CD4-positive, CD25-positive, alpha-beta regulatory T cell (primary cell): ENCODE data around the gene RAB1B. TPM values are rescaled to one million over a fixed set of nuclear protein-coding genes. Genes with fewer than 3 reads are reported as not detected.
A peak's percentile ranks its signal among the peaks of the same experiment; 100 is the strongest.

Source experiments
- ATAC-seq, 2 donors: fragments of 150-1000 bp; cut with Tn5 transposase; one replicate each; pipeline ENCODE4 v1.10.0; 2021; ENCODE audit warnings: low read depth in 2 of 2, moderate number of reproducible peaks in 2 of 2, moderate library complexity in 1 of 2
- DNase-seq, 3 donors: peaks; one replicate each; pipeline versions ENCODE4 v3.0.0 to v3.0.0-alpha.2; 2012 to 2022; ENCODE audit warnings: mixed read lengths in 1 of 3
- H3K27ac ChIP-seq: one replicate; pipeline ENCODE4 v1.7.0; 2013; ENCODE audit warnings: mild to moderate bottlenecking, low read length; ENCODE audit not compliant: insufficient read depth, poor library complexity, severe bottlenecking
- H3K27me3 ChIP-seq: one replicate; pipeline ENCODE4 v1.7.0; 2013; ENCODE audit warnings: low read length; ENCODE audit not compliant: control insufficient read depth, insufficient read depth
- H3K36me3 ChIP-seq: one replicate; pipeline ENCODE4 v1.7.0; 2013; ENCODE audit warnings: mild to moderate bottlenecking, low read length, moderate library complexity; ENCODE audit not compliant: control insufficient read depth, insufficient read depth
- H3K4me1 ChIP-seq: 2 replicates; pipeline ENCODE4 v1.7.0; 2013; ENCODE audit warnings: mild to moderate bottlenecking, low read length; ENCODE audit not compliant: insufficient read depth, control insufficient read depth, poor library complexity, severe bottlenecking
- H3K4me3 ChIP-seq: one replicate; pipeline ENCODE4 v1.7.0; 2013; ENCODE audit warnings: low read depth, mild to moderate bottlenecking, low read length, moderate library complexity
- H3K9me3 ChIP-seq, 2 experiments: 1 replicate in 1 of 2; 2 replicates in 1 of 2; pipeline ENCODE4 v1.7.0; 2013; ENCODE audit warnings: low read length in 2 of 2, mild to moderate bottlenecking in 1 of 2, moderate library complexity in 1 of 2; ENCODE audit not compliant: control insufficient read depth in 2 of 2
- H3K27ac Mint-ChIP-seq, 3 donors: one replicate each; pipeline ENCODE4 v1.8.0; 2020 to 2022; ENCODE audit warnings: mild to moderate bottlenecking in 3 of 3, mixed read lengths in 3 of 3, moderate library complexity in 2 of 3
- H3K27me3 Mint-ChIP-seq: one replicate; pipeline ENCODE4 v1.8.0; 2022; ENCODE audit warnings: mild to moderate bottlenecking, mixed read lengths
- H3K36me3 Mint-ChIP-seq: one replicate; pipeline ENCODE4 v1.8.0; 2020; ENCODE audit warnings: mixed read lengths
- H3K4me1 Mint-ChIP-seq, 4 donors: one replicate each; pipeline ENCODE4 v1.8.0; 2020 to 2022; ENCODE audit warnings: mixed read lengths in 4 of 4, mild to moderate bottlenecking in 1 of 4
- H3K4me3 Mint-ChIP-seq, 4 donors: one replicate each; pipeline ENCODE4 v1.8.0; 2020 to 2022; ENCODE audit warnings: mild to moderate bottlenecking in 4 of 4, mixed read lengths in 4 of 4, moderate library complexity in 3 of 4
- H3K9me3 Mint-ChIP-seq, 7 donors: one replicate each; pipeline ENCODE4 v1.8.0; 2020 to 2022; ENCODE audit warnings: mixed read lengths in 7 of 7, mild to moderate bottlenecking in 3 of 7, moderate library complexity in 2 of 7
- polyA plus RNA-seq, 4 donors: library from polyadenylated mRNA; unstranded; fragments of 300-500 nt; fragmentation: Illumina TruSeq; gene quantifications; one replicate each; pipeline ENCODE4 v1.2.3, GENCODE V29; 2021
- total RNA-seq: library from RNA; stranded (reverse); gene quantifications from one replicate; pipeline ENCODE4 v1.2.3, GENCODE V29; 2022

RAB1B gene
- total and polyA plus RNA-seq, 5 donors from 2014 or later = 13.1 to 79.6 (median 17.0) TPM

DNA sequence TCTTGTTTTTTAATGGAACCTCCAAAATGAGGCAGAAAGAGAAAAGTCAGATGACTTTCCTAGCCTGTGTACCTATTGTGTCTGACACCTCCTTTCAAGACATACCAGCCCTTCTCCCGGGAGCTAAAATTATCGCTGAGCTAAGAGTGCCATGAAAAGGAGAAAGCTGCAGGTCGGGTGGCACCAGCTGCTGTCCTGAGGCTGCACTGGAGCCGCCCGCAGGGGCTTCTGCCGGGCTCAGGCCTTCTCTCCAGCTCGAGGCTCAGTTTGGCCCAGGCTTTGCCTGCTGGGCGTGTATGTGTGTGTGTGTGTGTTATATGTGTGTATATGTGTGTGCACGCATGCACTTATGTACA is 27.7 kb upstream of the RAB1B start:
- Histone ChIP-seq H3K36me3 (peaks cover 78% of the 10 kb centered on the region), H3K4me3 (no peak overlapping the region), H3K9me3 (no peaks in the 10 kb centered on the region), H3K27ac (no peak overlapping the region), H3K4me1 (no peaks in the 10 kb centered on the region), H3K27me3 (no peaks in the 10 kb centered on the region)
- H3K4me1 Mint-ChIP-seq = peaks cover 0 to 5% (median 0%) of the 10 kb centered on the region in 4 donors
- peak overlapping the region in 1 of 4 donors; percentile 12 for H3K4me3 Mint-ChIP-seq
- no peaks in the 10 kb centered on the region for H3K27me3 Mint-ChIP-seq
- DNase-seq = no peak
- ATAC-seq = no peak
- peak overlapping the region in 1 of 3 donors; percentile 17 for H3K27ac Mint-ChIP-seq
- H3K9me3 Mint-ChIP-seq = no peaks in the 10 kb centered on the region
- peaks cover 24% of the 10 kb centered on the region for H3K36me3 Mint-ChIP-seq

DNA sequence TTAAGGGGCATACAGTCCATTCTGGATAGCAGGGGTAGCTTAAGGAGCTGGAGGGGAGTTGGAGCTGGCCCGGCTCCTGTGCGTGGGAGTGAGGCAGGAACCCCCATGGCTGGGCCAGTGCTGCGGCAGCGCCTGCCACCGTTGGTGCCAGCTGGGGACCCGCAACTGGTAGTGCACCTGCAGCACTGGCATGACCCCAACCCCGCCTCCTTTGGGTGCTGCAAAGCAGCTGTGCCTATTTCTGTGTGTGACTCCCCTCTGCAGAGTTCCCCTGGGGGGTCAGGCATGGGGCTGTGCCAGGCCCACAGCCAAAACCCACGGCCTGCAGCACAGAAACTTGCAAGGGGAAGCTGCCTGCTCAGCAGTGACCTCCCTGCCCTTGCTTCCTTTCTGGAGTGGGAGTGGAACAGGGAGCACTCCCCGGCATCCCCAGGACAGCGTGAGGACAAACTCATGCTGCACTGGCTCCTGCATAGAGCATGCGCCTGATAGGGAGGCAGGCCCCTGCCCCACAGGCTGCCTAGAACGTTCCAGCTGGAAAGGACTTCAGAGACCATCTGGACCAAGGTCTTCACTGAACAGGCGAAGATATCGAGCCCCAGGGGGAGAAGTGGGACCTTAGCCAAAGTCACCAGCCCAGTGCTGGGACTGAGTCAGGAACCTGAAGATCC is 26.2 kb upstream of the RAB1B start:
- H3K36me3 ChIP-seq = peaks cover 70% of the 10 kb centered on the region
- H3K27me3 Mint-ChIP-seq = no peaks in the 10 kb centered on the region
- ATAC-seq (no peak), DNase-seq (no peak)
- H3K4me3 ChIP-seq = no peak overlapping the region
- no peak overlapping the region for H3K27ac ChIP-seq
- no peak overlapping the region for H3K4me3 Mint-ChIP-seq
- no peaks in the 10 kb centered on the region for H3K4me1 ChIP-seq
- no peaks in the 10 kb centered on the region for H3K27me3 ChIP-seq
- no peaks in the 10 kb centered on the region for H3K9me3 Mint-ChIP-seq
- peaks cover 32% of the 10 kb centered on the region for H3K36me3 Mint-ChIP-seq
- no peaks in the 10 kb centered on the region for H3K9me3 ChIP-seq
- peaks cover 0 to 5% (median 0%) of the 10 kb centered on the region in 4 donors for H3K4me1 Mint-ChIP-seq
- peak overlapping the region in 1 of 3 donors; percentile 43 for H3K27ac Mint-ChIP-seq

DNA sequence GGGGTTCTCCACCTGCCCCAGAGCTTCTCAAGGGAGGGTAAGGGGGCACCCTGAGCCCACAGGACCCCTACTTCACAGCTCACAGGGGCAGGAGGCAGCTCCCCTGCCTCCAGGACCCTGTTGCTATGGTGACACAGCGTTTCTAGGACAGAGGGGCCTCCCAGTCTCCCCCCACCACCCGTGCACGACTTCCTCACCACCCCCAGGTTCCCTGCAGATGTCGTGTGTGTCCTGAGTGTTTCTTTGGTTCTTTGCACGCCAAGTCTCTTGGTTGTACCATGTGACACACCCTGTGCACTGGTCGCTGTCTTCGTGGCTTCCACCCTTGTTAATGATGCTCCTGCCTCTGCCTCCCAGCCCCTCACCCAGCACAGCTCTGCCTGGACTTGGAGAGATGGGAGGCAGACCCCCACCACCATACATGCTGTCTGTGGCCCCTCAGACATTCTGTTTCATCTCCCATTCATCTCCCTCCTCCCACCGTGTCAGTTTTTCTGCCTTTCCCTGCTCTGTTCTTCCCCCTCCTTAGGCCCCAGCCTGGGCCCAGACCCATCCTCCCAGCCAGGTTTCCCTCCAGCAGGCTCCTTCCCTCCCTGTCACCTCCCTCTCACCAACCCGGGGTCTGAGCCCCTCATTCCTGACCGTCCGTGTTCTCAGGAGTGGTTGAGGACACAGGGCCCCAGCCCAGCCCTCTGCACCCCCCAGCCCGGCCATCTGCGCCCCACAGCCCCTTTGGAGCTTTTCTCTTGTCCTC is 24.5 kb upstream of the RAB1B start:
- H3K27me3 Mint-ChIP-seq = no peaks in the 10 kb centered on the region
- H3K4me3 Mint-ChIP-seq = no peak overlapping the region
- DNase-seq = no peak
- no peak for ATAC-seq
- H3K4me3 ChIP-seq = no peak overlapping the region
- H3K36me3 ChIP-seq = peaks cover 62% of the 10 kb centered on the region
- no peaks in the 10 kb centered on the region for H3K27me3 ChIP-seq
- H3K4me1 ChIP-seq = no peaks in the 10 kb centered on the region
- H3K36me3 Mint-ChIP-seq = peaks cover 29% of the 10 kb centered on the region
- peaks cover 0 to 5% (median 0%) of the 10 kb centered on the region in 4 donors for H3K4me1 Mint-ChIP-seq
- H3K9me3 Mint-ChIP-seq = no peaks in the 10 kb centered on the region
- peak overlapping the region in 1 of 3 donors; percentile 71 for H3K27ac Mint-ChIP-seq
- no peaks in the 10 kb centered on the region for H3K9me3 ChIP-seq
- no peak overlapping the region for H3K27ac ChIP-seq

DNA sequence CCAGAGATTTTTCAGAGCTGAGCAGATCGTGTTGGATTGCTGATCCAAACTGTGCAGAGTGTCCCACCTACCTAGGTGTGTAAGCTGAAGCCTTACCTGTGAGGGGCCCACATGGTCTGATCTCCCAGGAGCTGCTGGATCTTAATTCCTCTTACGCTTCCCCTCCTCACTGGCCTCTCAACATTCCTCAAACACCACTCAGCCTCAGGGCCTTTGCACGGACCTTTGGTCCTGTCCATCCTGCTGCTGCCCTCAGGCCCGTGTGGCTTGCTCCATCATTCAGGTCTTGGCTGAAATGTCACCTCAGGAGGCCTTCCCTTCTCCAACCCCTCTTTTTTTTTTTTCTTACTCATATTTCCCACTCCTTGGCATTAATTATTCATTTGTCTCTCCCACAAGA is 21.1 kb upstream of the RAB1B start:
- DNase-seq = no peak
- H3K36me3 Mint-ChIP-seq = peaks cover 22% of the 10 kb centered on the region
- peaks cover 0 to 8% (median 5%) of the 10 kb centered on the region in 4 donors for H3K4me1 Mint-ChIP-seq
- Histone ChIP-seq H3K9me3 (no peaks in the 10 kb centered on the region), H3K27me3 (no peaks in the 10 kb centered on the region), H3K4me3 (no peak overlapping the region), H3K27ac (no peak overlapping the region), H3K4me1 (no peaks in the 10 kb centered on the region), H3K36me3 (peaks cover 38% of the 10 kb centered on the region)
- peak overlapping the region in 2 of 4 donors; percentile 28 to 60 for H3K4me3 Mint-ChIP-seq
- H3K27ac Mint-ChIP-seq = peak overlapping the region in 1 of 3 donors; percentile 37
- no peaks in the 10 kb centered on the region for H3K27me3 Mint-ChIP-seq
- H3K9me3 Mint-ChIP-seq = no peaks in the 10 kb centered on the region
- ATAC-seq = no peak

DNA sequence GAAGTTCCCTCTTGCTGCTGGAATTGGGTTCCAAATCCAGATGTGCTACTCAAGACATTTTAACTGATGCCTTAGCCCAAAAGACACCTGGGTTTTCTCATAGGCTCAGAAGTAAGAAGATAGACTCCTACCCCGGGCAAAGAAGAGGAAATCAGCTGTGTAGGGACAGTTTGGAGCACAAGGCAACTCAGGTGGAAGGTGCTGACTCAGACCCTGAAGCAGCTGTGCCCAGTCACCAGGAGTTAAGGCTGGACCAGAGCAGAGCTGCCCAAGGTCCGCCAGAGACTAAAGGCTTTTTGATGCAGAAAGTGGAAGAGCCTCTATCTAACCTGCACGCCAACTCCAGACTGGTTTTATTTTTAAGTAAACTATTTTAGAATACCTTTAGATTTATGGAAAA is 20.6 kb upstream of the RAB1B start:
- H3K4me1 ChIP-seq = no peaks in the 10 kb centered on the region
- DNase-seq (no peak), ATAC-seq (no peak)
- no peak overlapping the region for H3K4me3 ChIP-seq
- no peaks in the 10 kb centered on the region for H3K27me3 ChIP-seq
- peaks cover 34% of the 10 kb centered on the region for H3K36me3 ChIP-seq
- Mint-ChIP-seq H3K4me1 (peaks cover 0 to 8% (median 5%) of the 10 kb centered on the region in 4 donors), H3K4me3 (no peak overlapping the region), H3K36me3 (peaks cover 22% of the 10 kb centered on the region), H3K27ac (no peak overlapping the region), H3K9me3 (no peaks in the 10 kb centered on the region), H3K27me3 (no peaks in the 10 kb centered on the region)
- no peak overlapping the region for H3K27ac ChIP-seq
- H3K9me3 ChIP-seq = no peaks in the 10 kb centered on the region

DNA sequence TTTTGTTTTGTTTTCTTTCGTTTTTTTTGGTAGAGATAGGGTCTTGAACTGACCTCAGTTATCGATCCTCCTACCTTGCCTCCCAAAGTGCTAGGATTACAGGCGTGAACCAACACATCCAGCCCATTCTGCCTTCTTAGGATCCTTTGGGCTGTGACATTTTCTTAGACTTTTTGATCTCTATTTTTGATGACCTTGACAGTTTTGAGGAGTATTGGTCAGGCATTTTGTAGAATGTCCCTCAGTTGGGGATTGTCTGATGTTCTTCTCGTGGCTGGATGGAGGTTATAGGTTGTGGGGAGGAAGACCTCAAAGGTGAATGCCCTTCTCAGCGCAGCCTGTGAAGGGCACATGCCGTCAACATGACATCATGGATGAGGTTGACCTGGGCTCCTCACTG is 19.5 kb upstream of the RAB1B start:
- ATAC-seq (no peak), DNase-seq (no peak)
- Histone ChIP-seq H3K4me3 (no peak overlapping the region), H3K9me3 (no peaks in the 10 kb centered on the region), H3K27me3 (no peaks in the 10 kb centered on the region), H3K27ac (no peak overlapping the region), H3K4me1 (no peaks in the 10 kb centered on the region), H3K36me3 (peaks cover 28% of the 10 kb centered on the region)
- peaks cover 0 to 1% (median 0%) of the 10 kb centered on the region in 7 donors for H3K9me3 Mint-ChIP-seq
- no peaks in the 10 kb centered on the region for H3K27me3 Mint-ChIP-seq
- H3K27ac Mint-ChIP-seq = peak overlapping the region in 1 of 3 donors; percentile 69
- peaks cover 22% of the 10 kb centered on the region for H3K36me3 Mint-ChIP-seq
- peaks cover 0 to 15% (median 10%) of the 10 kb centered on the region in 4 donors for H3K4me1 Mint-ChIP-seq
- H3K4me3 Mint-ChIP-seq = peak overlapping the region in 1 of 4 donors; percentile 33

DNA sequence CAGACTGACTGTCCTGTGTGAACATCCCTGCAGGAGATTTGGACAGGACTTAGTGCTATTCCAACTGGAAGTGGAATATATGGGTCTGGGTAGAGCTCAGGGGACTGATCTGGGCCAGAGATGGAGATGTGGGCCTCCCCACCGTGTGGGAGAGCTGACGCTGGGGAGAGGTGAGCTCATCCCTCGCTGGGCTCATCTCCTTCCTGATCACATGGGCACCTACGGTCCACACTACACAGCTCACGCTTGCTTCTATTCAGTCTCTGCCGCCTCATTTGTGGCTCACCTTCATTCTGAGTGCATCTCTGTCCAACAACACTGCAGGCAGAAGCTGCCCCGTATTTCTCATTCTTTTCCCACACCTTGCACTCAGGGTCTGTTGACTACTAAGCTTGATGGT is 16.6 kb upstream of the RAB1B start:
- Mint-ChIP-seq H3K36me3 (peaks cover 16% of the 10 kb centered on the region), H3K27ac (peak overlapping the region; percentile 44 to 93 (median 74)), H3K9me3 (peaks cover 0 to 3% (median 0%) of the 10 kb centered on the region in 7 donors), H3K4me1 (peaks cover 0 to 29% (median 14%) of the 10 kb centered on the region in 4 donors), H3K4me3 (peak overlapping the region in 1 of 4 donors; percentile 24), H3K27me3 (no peaks in the 10 kb centered on the region)
- H3K27ac ChIP-seq = no peak overlapping the region
- peaks cover 16% of the 10 kb centered on the region for H3K36me3 ChIP-seq
- no peaks in the 10 kb centered on the region for H3K27me3 ChIP-seq
- H3K4me3 ChIP-seq = no peak overlapping the region
- H3K4me1 ChIP-seq = peaks cover 8% of the 10 kb centered on the region
- no peak for ATAC-seq
- no peaks in the 10 kb centered on the region for H3K9me3 ChIP-seq
- no peak for DNase-seq
